Measurements from ENCODE around the gene SAMM50. TPM values are rescaled to one million over a fixed set of nuclear protein-coding genes. Genes with fewer than 3 reads are reported as not detected.

SAMM50 gene
- total and polyA plus RNA-seq, 10 of the 15 experiments (the other 5 are each of a cell fraction or from before 2014, with no cell fraction given): 38.2 to 126 (median 62.4) TPM

GRCh38 chr22:44042249-44043218 lies 87.3 kb downstream of the SAMM50 start:
- peaks cover 83% of the 10 kb centered on the region for H3K79me2 ChIP-seq (ENCODE audit: control insufficient read depth, insufficient read depth, low read length)
- peak; percentile 86 for ATAC-seq
- TF ChIP-seq ZNF217 (IDR thresholded peaks at IDR 0.05) (peak; percentile 94), ATF7 (IDR thresholded peaks at IDR 0.05; ENCODE audit: low read depth) (peak; percentile 36; the same call in 1 of the 2 replicates), NFXL1 (IDR thresholded peaks at IDR 0.05; ENCODE audit: borderline replicate concordance) (no peak), CUX1 (IDR thresholded peaks at IDR 0.05; ENCODE audit: insufficient replicate concordance, low read depth, low read length) (peak; percentile 76), ZNF592 (IDR thresholded peaks at IDR 0.05) (no peak), SUPT20H (IDR thresholded peaks at IDR 0.05; ENCODE audit: borderline replicate concordance, control insufficient read depth, low read depth, low read length) (no peak), HDGF (IDR thresholded peaks at IDR 0.05) (peak; percentile 85; the same call in 1 of the 2 replicates), RCOR1 (conservative IDR thresholded peaks at IDR 0.05; ENCODE audit: low read depth, low read length) (no peak), CHD1 (IDR thresholded peaks at IDR 0.05; ENCODE audit: low read depth, low read length) (no peak), BCL11A (IDR thresholded peaks at IDR 0.05; ENCODE audit: low read depth, low read length) (peak; percentile 70), KLF5 (IDR thresholded peaks at IDR 0.05; ENCODE audit: partially characterized antibody) (no peak), SREBF1 (IDR thresholded peaks at IDR 0.05; ENCODE audit: low read length) (no peak)

More at GRCh38 chr22:44042249-44043218, 87.3 kb downstream of the SAMM50 start:
- ChIA-PET SMC1A (ENCODE audit: uncharacterized antibody, unreplicated experiment) (interaction anchor here (1.0 to 2.8 kb wide), 10 partner anchors 8 to 49 kb away, joined by 3 to 30 read pairs (median 5); partner anchors contain the start of gene PARVB), POLR2A (interaction anchor here (1.4 to 3.4 kb wide), 3 partner anchors 15 to 26 kb away, joined by 8 to 17 read pairs (median 9); partner anchors contain the start of gene PARVB), RAD21 (ENCODE audit: unreplicated experiment) (interaction anchor here (0.8 to 2.8 kb wide), 6 partner anchors 17 to 139 kb away, joined by 3 to 42 read pairs (median 4); partner anchors contain the start of genes PARVB and PARVG), CTCF (interaction anchor here (1.0 to 3.4 kb wide), 6 partner anchors 13 to 49 kb away, joined by 3 to 15 read pairs (median 7); no protein-coding TSS in a partner anchor)
- H3K9ac ChIP-seq (ENCODE audit: control insufficient read depth, insufficient read depth, low read length): 0 out of 2 replicates have a peak overlapping the region, but pooled peaks have one; percentile 9
- DNase-seq (ENCODE audit: low read depth, low spot score) (peak; percentile 77), FAIRE-seq (peak; percentile 94)
- WGBS (ENCODE audit: insufficient coverage, insufficient replicate concordance, low lambda C conversion rate, missing lambda C conversion rate): 24% methylated on average over 20 of the region's 20 CpGs
- no peaks in the 10 kb centered on the region for H3K27me3 ChIP-seq (replicated peaks in 1 of 2; ENCODE audit: control insufficient read depth in 2 of 2, insufficient read depth in 2 of 2, low read length in 1 of 2)
- TSS peak; percentile 33 for BruUV-seq (replicated peaks)
- intact Hi-C loops (cut with micrococcal nuclease; ENCODE audit: unreplicated experiment) (loop anchor here (1.0 kb wide), 1 partner anchor 15 kb away; no protein-coding TSS in a partner anchor), in situ Hi-C loops (cut with MboI) (loop anchor here (25.0 kb wide), 1 partner anchor 1380 kb away; no protein-coding TSS in a partner anchor)
- H3K36me3 ChIP-seq (ENCODE audit: control insufficient read depth in 2 of 2, insufficient read depth in 2 of 2, low read length in 1 of 2): peaks cover 2 to 4% of the 10 kb centered on the region in 2 experiments
- peak overlapping the region; percentile 85 for H3K27ac ChIP-seq (ENCODE audit: control insufficient read depth, insufficient read depth)
- H3K4me2 ChIP-seq (ENCODE audit: control insufficient read depth, insufficient read depth): peak overlapping the region; percentile 81
- no peak overlapping the region for H2AFZ ChIP-seq (ENCODE audit: control insufficient read depth, low read depth, low read length)
- H3K4me3 ChIP-seq: 0 out of 2 replicates have a peak overlapping the region, but pooled peaks have one; percentile 32
- no peaks in the 10 kb centered on the region for H4K20me1 ChIP-seq (ENCODE audit: control insufficient read depth, insufficient read depth)
- H3K9me3 ChIP-seq (replicated peaks; ENCODE audit: control insufficient read depth, insufficient read depth, low read length): no peaks in the 10 kb centered on the region
- H3K4me1 ChIP-seq (ENCODE audit: control insufficient read depth, insufficient read depth, low read length): peaks cover 44% of the 10 kb centered on the region

All from GM12878 (cell line).